Gastroesophageal sphincter (tissue), 4 donors: Measurements from ENCODE around the gene KRTDAP. TPM values are rescaled to one million over a fixed set of nuclear protein-coding genes. Genes with fewer than 3 reads are reported as not detected.
A peak's percentile ranks its signal among the peaks of the same experiment; 100 is the strongest.

Source experiments
- ATAC-seq: fragments of 150-250 bp; one replicate; pipeline ENCODE4 v1.9.1; 2016; ENCODE audit warnings: mild to moderate bottlenecking, moderate library complexity
- H3K27ac ChIP-seq, 4 donors: fragments of 200-600 bp; sonication (generic) in 3 of 4; 1 replicate in 3 of 4; 2 replicates in 1 of 4; pipeline ENCODE4 v1.5.1; 2016 to 2019
- H3K27me3 ChIP-seq: fragments of 200-600 bp; sonication (generic); one replicate; pipeline ENCODE4 v1.5.1; 2019
- H3K36me3 ChIP-seq, 2 donors: fragments of 200-600 bp; sonication (generic); one replicate each; pipeline ENCODE4 v1.5.1; 2019; ENCODE audit warnings: control low read depth in 1 of 2
- H3K4me1 ChIP-seq, 3 donors: fragments of 200-600 bp; sonication (generic); 1 replicate in 2 of 3; 2 replicates in 1 of 3; pipeline ENCODE4 v1.5.1; 2016 to 2019; ENCODE audit warnings: control low read depth in 2 of 3
- H3K4me3 ChIP-seq, 2 donors: fragments of 200-600 bp; sonication (generic); one replicate each; pipeline ENCODE4 v1.5.1; 2019; ENCODE audit warnings: mild to moderate bottlenecking in 1 of 2, moderate library complexity in 1 of 2
- H3K9me3 ChIP-seq, 3 donors: fragments of 200-600 bp; sonication (generic); one replicate each; pipeline ENCODE4 v1.5.1; 2017 to 2019; ENCODE audit warnings: control low read depth in 2 of 3
- EP300 ChIP-seq: sonication (generic); formaldehyde crosslinking; IDR thresholded peaks from one replicate; pipeline ENCODE4 v1.6.1; 2017; ENCODE audit warnings: antibody characterized with exemption, mild to moderate bottlenecking
- POLR2A ChIP-seq, 2 donors: fragments of 450-650 bp; IDR thresholded peaks; one replicate each; pipeline ENCODE4 v1.6.1; 2017; ENCODE audit warnings: antibody characterized with exemption in 2 of 2, mild to moderate bottlenecking in 2 of 2, moderate library complexity in 1 of 2
- POLR2AphosphoS5 ChIP-seq: sonication (generic); formaldehyde crosslinking; IDR thresholded peaks from one replicate; pipeline ENCODE4 v1.6.1; 2017; ENCODE audit warnings: antibody characterized with exemption
- WGBS, 2 donors: methylation state at CpG; one replicate each; pipeline ENCODE4 v1.1.5; 2018; ENCODE audit warnings: low coverage in 1 of 2; 5-methylcytosine and 5-hydroxymethylcytosine counted together
- total RNA-seq, 4 donors: library from RNA; depleted of rRNA; stranded (reverse); fragments of >200 nt; gene quantifications; one replicate each; pipeline ENCODE4 v1.1.0, GENCODE V29; 2016
- TF ChIP-seq, protein P1 (sequence below), 4 experiments: fragments of 200-600 bp in 2 of 4; fragments of 450-650 bp in 2 of 4; sonication (generic) in 1 of 4; IDR thresholded peaks; one replicate each; pipeline ENCODE4 v1.5.1; 2017 to 2019; ENCODE audit warnings: antibody characterized with exemption in 4 of 4, mild to moderate bottlenecking in 2 of 4, moderate library complexity in 2 of 4

KRTDAP gene
- total RNA-seq, 4 donors from 2014 or later: not detected

DNA sequence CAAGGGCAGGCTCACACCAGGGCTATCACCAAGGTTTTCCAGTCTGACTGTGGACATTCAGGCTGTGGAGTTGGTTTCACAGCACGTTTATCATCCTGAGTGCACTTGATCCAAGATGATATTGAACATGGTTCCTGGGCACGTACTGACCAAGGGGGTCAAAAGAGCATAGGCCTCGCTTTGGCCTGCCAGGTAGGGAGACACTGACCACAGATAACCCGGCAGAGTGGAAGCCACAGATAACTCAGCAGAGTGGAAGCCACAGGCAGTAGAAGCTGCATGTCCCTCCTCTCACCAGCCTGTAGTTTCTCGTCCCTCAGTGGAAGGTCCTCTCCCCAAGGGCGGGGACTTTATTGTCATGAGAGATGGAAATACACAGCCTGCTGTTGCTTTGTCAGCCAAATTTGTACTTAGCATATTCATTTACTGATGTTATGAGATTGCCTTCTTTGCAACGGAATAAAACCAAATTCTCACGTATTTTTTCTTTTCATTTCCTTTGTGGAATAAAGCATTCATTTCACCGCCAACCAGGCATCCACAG, 8.8 kb upstream of the KRTDAP start:
- Histone ChIP-seq H3K4me1 (peaks cover 0 to 9% (median 4%) of the 10 kb centered on the region in 3 donors), H3K9me3 (no peaks in the 10 kb centered on the region), H3K27me3 (peaks cover 31% of the 10 kb centered on the region), H3K4me3 (no peak overlapping the region), H3K36me3 (no peaks in the 10 kb centered on the region), H3K27ac (no peak overlapping the region)
- TF ChIP-seq, protein P1, sequence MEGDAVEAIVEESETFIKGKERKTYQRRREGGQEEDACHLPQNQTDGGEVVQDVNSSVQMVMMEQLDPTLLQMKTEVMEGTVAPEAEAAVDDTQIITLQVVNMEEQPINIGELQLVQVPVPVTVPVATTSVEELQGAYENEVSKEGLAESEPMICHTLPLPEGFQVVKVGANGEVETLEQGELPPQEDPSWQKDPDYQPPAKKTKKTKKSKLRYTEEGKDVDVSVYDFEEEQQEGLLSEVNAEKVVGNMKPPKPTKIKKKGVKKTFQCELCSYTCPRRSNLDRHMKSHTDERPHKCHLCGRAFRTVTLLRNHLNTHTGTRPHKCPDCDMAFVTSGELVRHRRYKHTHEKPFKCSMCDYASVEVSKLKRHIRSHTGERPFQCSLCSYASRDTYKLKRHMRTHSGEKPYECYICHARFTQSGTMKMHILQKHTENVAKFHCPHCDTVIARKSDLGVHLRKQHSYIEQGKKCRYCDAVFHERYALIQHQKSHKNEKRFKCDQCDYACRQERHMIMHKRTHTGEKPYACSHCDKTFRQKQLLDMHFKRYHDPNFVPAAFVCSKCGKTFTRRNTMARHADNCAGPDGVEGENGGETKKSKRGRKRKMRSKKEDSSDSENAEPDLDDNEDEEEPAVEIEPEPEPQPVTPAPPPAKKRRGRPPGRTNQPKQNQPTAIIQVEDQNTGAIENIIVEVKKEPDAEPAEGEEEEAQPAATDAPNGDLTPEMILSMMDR (IDR thresholded peaks at IDR 0.05): no peak
- TF ChIP-seq POLR2A (IDR thresholded peaks at IDR 0.05) (no peak), POLR2AphosphoS5 (no peak), EP300 (no peak)
- WGBS, 2 donors: 41 to 77% methylated on average over 5 to 6 of the region's 9 CpGs
- no peak for ATAC-seq

DNA sequence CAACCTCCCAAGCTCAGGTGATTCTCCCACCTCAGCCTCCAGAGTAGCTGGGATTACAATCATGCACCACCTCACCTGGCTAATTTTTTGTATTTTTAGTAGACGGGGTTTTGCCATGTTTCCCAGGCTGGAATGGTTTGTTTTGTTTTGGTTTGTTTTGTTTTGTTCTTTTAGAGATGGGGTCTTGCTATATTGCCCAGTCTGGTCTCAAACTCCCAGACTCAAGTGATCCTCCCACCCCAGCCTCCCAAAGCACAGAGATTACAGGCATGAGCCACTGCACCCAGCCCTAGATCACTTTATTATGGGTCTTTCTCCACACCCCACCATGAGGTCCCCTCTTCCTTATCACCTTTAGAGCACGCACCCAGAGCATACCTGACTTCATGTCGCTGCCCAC, 8.0 kb upstream of the KRTDAP start:
- WGBS, 2 donors: 30 to 91% methylated on average over 1 to 3 of the region's 3 CpGs
- H3K4me3 ChIP-seq: no peak overlapping the region
- no peak overlapping the region for H3K27ac ChIP-seq
- no peaks in the 10 kb centered on the region for H3K9me3 ChIP-seq
- peaks cover 0 to 9% (median 4%) of the 10 kb centered on the region in 3 donors for H3K4me1 ChIP-seq
- H3K27me3 ChIP-seq: peaks cover 38% of the 10 kb centered on the region
- ATAC-seq: no peak
- no peak for TF ChIP-seq EP300
- no peak for TF ChIP-seq POLR2A (IDR thresholded peaks at IDR 0.05)
- no peak for TF ChIP-seq POLR2AphosphoS5
- TF ChIP-seq, protein P1 (IDR thresholded peaks at IDR 0.05): no peak
- no peaks in the 10 kb centered on the region for H3K36me3 ChIP-seq

GRCh38 chr19:35497406-35497805, 7.1 kb upstream of the KRTDAP start:
- no peak for ATAC-seq
- 62 to 74% methylated on average over 9 to 14 of the region's 14 CpGs for WGBS, 2 donors
- TF ChIP-seq EP300 (no peak), POLR2A (IDR thresholded peaks at IDR 0.05) (no peak), POLR2AphosphoS5 (no peak)

GRCh38 chr19:35495107-35496064, 5.1 kb upstream of the KRTDAP start:
- TF ChIP-seq POLR2A (IDR thresholded peaks at IDR 0.05) (no peak), EP300 (no peak)
- TF ChIP-seq, protein P1 (IDR thresholded peaks at IDR 0.05): peak in 3 of 4 experiments; percentile 79 to 98 (median 90)
- Histone ChIP-seq H3K9me3 (no peaks in the 10 kb centered on the region), H3K4me3 (no peak overlapping the region), H3K36me3 (no peaks in the 10 kb centered on the region), H3K4me1 (peaks cover 0 to 9% (median 4%) of the 10 kb centered on the region in 3 donors), H3K27ac (no peak overlapping the region), H3K27me3 (peaks cover 44% of the 10 kb centered on the region)
- ATAC-seq: peak; percentile 84
- WGBS, 2 donors: 27% methylated on average over 10 of the region's 30 CpGs; no CpG with 5 or more reads in 1 of the 2 donors

More at GRCh38 chr19:35497406-35497805, 7.1 kb upstream of the KRTDAP start:
- Histone ChIP-seq H3K36me3 (no peaks in the 10 kb centered on the region), H3K4me3 (no peak overlapping the region), H3K27me3 (peaks cover 39% of the 10 kb centered on the region), H3K27ac (no peak overlapping the region), H3K4me1 (peaks cover 0 to 9% (median 4%) of the 10 kb centered on the region in 3 donors), H3K9me3 (no peaks in the 10 kb centered on the region)

DNA sequence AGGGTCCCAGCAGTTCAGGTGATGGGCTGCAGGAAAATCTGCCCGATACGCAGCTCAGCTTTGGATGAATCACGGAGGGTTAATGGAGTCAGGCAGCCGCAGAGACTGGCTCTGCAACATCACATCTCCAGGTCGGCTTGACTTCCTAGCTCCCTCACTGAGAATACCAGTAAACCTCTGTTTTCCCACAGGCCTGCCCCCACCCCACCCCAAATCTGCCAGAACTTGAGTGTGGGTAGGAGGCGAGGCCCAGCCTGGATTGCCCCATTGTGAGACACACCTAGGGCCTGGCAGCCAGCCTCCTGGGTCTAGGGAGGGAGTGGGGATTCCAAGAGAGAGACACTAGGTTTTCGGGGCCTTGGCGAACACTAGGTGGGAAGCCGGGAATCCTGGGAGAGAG, 3.7 kb upstream of the KRTDAP start:
- Histone ChIP-seq H3K4me1 (peaks cover 0 to 9% (median 4%) of the 10 kb centered on the region in 3 donors), H3K27me3 (peaks cover 58% of the 10 kb centered on the region), H3K4me3 (no peak overlapping the region), H3K36me3 (no peaks in the 10 kb centered on the region), H3K27ac (no peak overlapping the region), H3K9me3 (no peaks in the 10 kb centered on the region)
- TF ChIP-seq EP300 (no peak), POLR2A (IDR thresholded peaks at IDR 0.05) (no peak)
- TF ChIP-seq, protein P1 (IDR thresholded peaks at IDR 0.05): no peak
- WGBS, 2 donors: 80% methylated on average over 7 of the region's 9 CpGs; no CpG with 5 or more reads in 1 of the 2 donors
- no peak for ATAC-seq
